ENCODE measurements around the gene MSH5. TPM values are rescaled to one million over a fixed set of nuclear protein-coding genes. Genes with fewer than 3 reads are reported as not detected.
"Not testable (repeated sequence)": the region's sequence is repeated elsewhere in the genome, so short reads cannot be mapped to it uniquely, and the experiment has no call there.

MSH5 gene
- total and polyA plus RNA-seq, 3 experiments from 2014 or later: 2.0 to 39.8 (median 36.4) TPM

DNA sequence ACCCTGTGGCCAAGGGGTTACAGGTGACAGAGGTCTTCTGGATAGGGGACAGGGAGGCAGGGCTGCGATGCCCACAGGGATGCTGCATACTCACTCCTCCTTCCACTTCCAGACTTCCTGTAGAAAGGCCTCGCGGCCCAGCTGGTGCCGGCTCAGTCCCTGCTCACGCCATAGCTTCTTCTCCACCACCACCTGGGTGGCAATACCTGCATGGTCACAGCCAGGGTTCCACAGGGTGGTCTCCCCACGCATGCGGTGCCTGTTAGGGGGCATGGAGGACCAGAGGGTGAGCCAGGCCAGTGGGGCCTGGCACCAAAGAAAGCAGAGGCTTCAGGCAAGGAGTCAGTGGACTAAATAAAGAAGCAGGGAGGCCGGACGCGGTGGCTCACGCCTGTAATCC is 45.7 kb downstream of the MSH5 start:
- no peaks in the 10 kb centered on the region for H3K27me3 Mint-ChIP-seq
- no peak overlapping the region for H3K27ac ChIP-seq (ENCODE audit: low read depth, low read length)
- H3K36me3 ChIP-seq (ENCODE audit: insufficient read depth, low read length): peaks cover 27% of the 10 kb centered on the region
- H3K36me3 Mint-ChIP-seq: peaks cover 5 to 52% (median 5%) of the 10 kb centered on the region in 3 donors
- H3K27me3 ChIP-seq (ENCODE audit: insufficient read depth, low read length, poor library complexity, severe bottlenecking): no peaks in the 10 kb centered on the region
- DNase-seq: no peak
- CTCF ChIA-PET: interaction anchor here (0.9 to 1.2 kb wide), 3 partner anchors 10 to 21 kb away, joined by 3 to 5 read pairs (median 3); partner anchors contain the start of gene LSM2
- no peak overlapping the region for H3K4me3 ChIP-seq (ENCODE audit: low read length)
- POLR2A ChIA-PET: no interaction called here
- H3K9me3 ChIP-seq (ENCODE audit: low read length): no peaks in the 10 kb centered on the region
- no peak overlapping the region for H3K27ac Mint-ChIP-seq
- no peaks in the 10 kb centered on the region for H3K4me1 ChIP-seq (ENCODE audit: insufficient read depth, low read length)
- H3K4me1 Mint-ChIP-seq: peaks cover 0 to 2% (median under 1%) of the 10 kb centered on the region in 3 donors
- no peaks in the 10 kb centered on the region for H3K9me3 Mint-ChIP-seq
- H3K4me3 Mint-ChIP-seq: no peak overlapping the region

DNA sequence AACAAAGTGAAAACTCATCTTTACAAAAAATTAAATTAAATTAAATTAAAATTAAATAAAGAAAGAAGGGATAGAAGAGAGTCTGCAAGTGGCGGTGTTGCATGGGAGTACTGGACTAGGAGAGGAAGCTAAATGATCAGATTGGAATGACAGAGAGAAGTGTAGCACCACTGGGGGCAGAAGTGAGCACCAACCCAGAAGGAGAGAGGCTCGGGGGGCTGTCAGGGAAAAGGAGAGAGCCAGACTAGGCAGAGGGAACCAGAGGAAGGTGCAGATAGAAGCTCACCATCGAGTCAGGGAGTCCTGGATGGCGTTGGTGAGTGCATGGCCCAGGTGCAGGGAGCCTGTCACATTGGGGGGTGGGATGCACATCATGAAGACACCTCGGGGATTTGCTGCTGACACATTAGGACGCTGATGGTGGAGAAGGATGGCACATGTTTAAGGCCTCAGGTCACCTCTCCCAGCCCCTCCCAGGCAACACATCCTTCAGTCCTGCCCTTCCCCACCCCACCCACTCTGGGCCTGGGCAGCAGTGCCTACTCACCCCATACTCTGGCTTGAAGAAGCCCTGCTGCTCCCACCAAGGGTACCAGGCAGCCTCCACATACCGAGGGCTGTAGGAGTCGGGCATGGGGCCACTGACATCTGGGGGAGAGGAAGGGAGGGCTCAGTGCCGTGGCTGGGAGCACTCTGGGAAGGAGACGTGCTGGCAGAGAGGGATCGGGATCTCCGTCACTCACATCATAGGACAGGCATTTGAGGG is 51.7 kb downstream of the MSH5 start:
- Mint-ChIP-seq H3K4me1 (peaks cover 25 to 39% (median 28%) of the 10 kb centered on the region in 3 donors), H3K9me3 (no peaks in the 10 kb centered on the region), H3K4me3 (peak overlapping the region in 1 of 7 donors; percentile 65), H3K27me3 (no peaks in the 10 kb centered on the region), H3K36me3 (peaks cover 3 to 38% (median 5%) of the 10 kb centered on the region in 3 donors), H3K27ac (peak overlapping the region in 7 of 8 donors; percentile 49 to 78 (median 64))
- ChIA-PET CTCF (interaction anchor here (0.6 to 2.5 kb wide), 9 partner anchors 9 to 61 kb away, joined by 3 to 7 read pairs (median 4); partner anchors contain the start of genes HSPA1B, LSM2 and VWA7), POLR2A (interaction anchor here (0.6 kb wide), 2 partner anchors 58 to 67 kb away, joined by 3 to 4 read pairs; no protein-coding TSS in a partner anchor)
- Histone ChIP-seq H3K27ac (ENCODE audit: low read depth, low read length) (no peak overlapping the region), H3K9me3 (ENCODE audit: low read length) (no peaks in the 10 kb centered on the region), H3K27me3 (ENCODE audit: insufficient read depth, low read length, poor library complexity, severe bottlenecking) (no peaks in the 10 kb centered on the region), H3K4me1 (ENCODE audit: insufficient read depth, low read length) (peaks cover 27% of the 10 kb centered on the region), H3K4me3 (ENCODE audit: low read length) (no peak overlapping the region), H3K36me3 (ENCODE audit: insufficient read depth, low read length) (peaks cover 4% of the 10 kb centered on the region)
- DNase-seq: peak in 1 of 5 donors; percentile 28

DNA sequence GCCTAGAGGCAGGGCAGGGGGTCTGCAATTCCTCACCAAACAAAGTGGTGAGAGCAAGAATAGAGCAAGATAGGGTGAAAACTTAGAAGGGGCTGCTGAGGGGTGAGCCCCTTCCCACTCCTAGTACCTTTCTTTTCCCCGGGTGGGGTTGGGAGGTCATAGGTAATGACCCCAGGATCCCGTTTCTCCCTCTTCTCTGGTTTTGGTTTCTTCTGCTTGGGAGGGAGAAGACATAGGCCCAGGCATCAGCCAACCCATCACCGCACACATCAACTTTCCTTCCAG is 52.2 kb downstream of the MSH5 start:
- DNase-seq: no peak
- no peaks in the 10 kb centered on the region for H3K9me3 Mint-ChIP-seq
- Histone ChIP-seq H3K36me3 (ENCODE audit: insufficient read depth, low read length) (peaks cover 4% of the 10 kb centered on the region), H3K4me3 (ENCODE audit: low read length) (no peak overlapping the region), H3K9me3 (ENCODE audit: low read length) (no peaks in the 10 kb centered on the region), H3K27me3 (ENCODE audit: insufficient read depth, low read length, poor library complexity, severe bottlenecking) (no peaks in the 10 kb centered on the region), H3K4me1 (ENCODE audit: insufficient read depth, low read length) (peaks cover 32% of the 10 kb centered on the region), H3K27ac (ENCODE audit: low read depth, low read length) (no peak overlapping the region)
- H3K4me3 Mint-ChIP-seq: peak overlapping the region in 1 of 7 donors; percentile 60
- no peaks in the 10 kb centered on the region for H3K27me3 Mint-ChIP-seq
- peaks cover 28 to 44% (median 31%) of the 10 kb centered on the region in 3 donors for H3K4me1 Mint-ChIP-seq
- H3K27ac Mint-ChIP-seq: peak overlapping the region in 1 of 8 donors; percentile 63
- POLR2A ChIA-PET: interaction anchor here (0.6 kb wide), 1 partner anchor 68 kb away, joined by 4 read pairs; no protein-coding TSS in a partner anchor
- H3K36me3 Mint-ChIP-seq: peaks cover 3 to 37% (median 5%) of the 10 kb centered on the region in 3 donors
- CTCF ChIA-PET: interaction anchor here (1.2 to 2.1 kb wide), 4 partner anchors 13 to 54 kb away, joined by 3 to 5 read pairs (median 4); partner anchors contain the start of genes LSM2 and VWA7

DNA sequence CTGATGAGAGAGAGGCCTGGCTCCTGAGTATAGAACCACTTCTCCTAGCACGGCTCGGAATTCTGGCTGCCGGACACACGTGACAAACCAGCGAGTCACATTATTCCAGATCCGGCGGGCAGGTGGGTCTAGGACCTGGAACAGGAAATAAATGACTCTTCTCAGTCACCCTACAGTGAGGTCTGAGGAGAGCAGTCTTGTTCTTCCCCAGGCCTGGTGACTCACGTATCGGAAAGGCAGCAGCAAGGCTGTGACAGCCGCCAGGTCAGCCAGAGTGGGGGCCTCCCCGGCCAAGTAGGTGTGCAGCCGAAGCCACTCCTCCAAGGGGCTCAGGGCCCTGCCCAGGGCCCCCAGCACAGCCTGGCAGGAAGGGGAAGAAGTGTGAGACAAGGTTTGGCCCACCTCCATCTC is 53.0 kb downstream of the MSH5 start:
- CTCF ChIA-PET: no interaction called here
- POLR2A ChIA-PET: no interaction called here
- Mint-ChIP-seq H3K27me3 (no peaks in the 10 kb centered on the region), H3K4me3 (peak overlapping the region in 1 of 7 donors; percentile 31), H3K27ac (peak overlapping the region in 4 of 8 donors; percentile 11 to 69 (median 46)), H3K36me3 (peaks cover 3 to 37% (median 5%) of the 10 kb centered on the region in 3 donors), H3K4me1 (peaks cover 36 to 51% (median 39%) of the 10 kb centered on the region in 3 donors), H3K9me3 (no peaks in the 10 kb centered on the region)
- H3K4me3 ChIP-seq (ENCODE audit: low read length): no peak overlapping the region
- peaks cover 4% of the 10 kb centered on the region for H3K36me3 ChIP-seq (ENCODE audit: insufficient read depth, low read length)
- no peak for DNase-seq
- H3K9me3 ChIP-seq (ENCODE audit: low read length): no peaks in the 10 kb centered on the region
- no peak overlapping the region for H3K27ac ChIP-seq (ENCODE audit: low read depth, low read length)
- H3K27me3 ChIP-seq (ENCODE audit: insufficient read depth, low read length, poor library complexity, severe bottlenecking): no peaks in the 10 kb centered on the region
- peaks cover 39% of the 10 kb centered on the region for H3K4me1 ChIP-seq (ENCODE audit: insufficient read depth, low read length)

DNA sequence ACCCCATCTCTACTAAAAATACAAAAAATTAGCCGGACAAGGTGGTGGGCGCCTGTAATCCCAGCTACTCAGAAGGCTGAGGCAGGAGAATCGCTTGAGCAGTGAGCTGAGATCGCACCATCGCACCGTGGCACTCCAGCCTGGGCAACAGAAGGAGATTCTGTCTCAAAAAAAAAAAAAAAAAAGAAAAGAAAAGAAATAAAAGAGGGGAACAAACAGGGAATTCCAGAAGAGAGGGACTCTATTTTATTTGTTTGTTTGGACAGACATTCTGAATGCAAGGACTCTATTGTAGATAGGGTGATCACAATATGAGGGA is 54.1 kb downstream of the MSH5 start:
- CTCF ChIA-PET: interaction anchor here (1.5 kb wide), 1 partner anchor 24 kb away, joined by 4 read pairs; no protein-coding TSS in a partner anchor
- Histone ChIP-seq H3K27ac (ENCODE audit: low read depth, low read length) (peak overlapping the region; percentile 87), H3K4me1 (ENCODE audit: insufficient read depth, low read length) (peaks cover 46% of the 10 kb centered on the region), H3K4me3 (ENCODE audit: low read length) (peak overlapping the region; percentile 82)
- H3K9me3 Mint-ChIP-seq; H3K9me3 ChIP-seq (ENCODE audit: low read length); H3K27me3 ChIP-seq (ENCODE audit: insufficient read depth, low read length, poor library complexity, severe bottlenecking); DNase-seq; H3K27me3 Mint-ChIP-seq; H3K36me3 ChIP-seq (ENCODE audit: insufficient read depth, low read length); POLR2A ChIA-PET: not testable (repeated sequence)
- Mint-ChIP-seq H3K4me1 (peaks cover 38 to 60% (median 40%) of the 10 kb centered on the region in 3 donors), H3K4me3 (peak overlapping the region; percentile 72 to 97 (median 94)), H3K36me3 (peaks cover 3 to 35% (median 5%) of the 10 kb centered on the region in 3 donors), H3K27ac (peak overlapping the region; percentile 65 to 96 (median 88))

DNA sequence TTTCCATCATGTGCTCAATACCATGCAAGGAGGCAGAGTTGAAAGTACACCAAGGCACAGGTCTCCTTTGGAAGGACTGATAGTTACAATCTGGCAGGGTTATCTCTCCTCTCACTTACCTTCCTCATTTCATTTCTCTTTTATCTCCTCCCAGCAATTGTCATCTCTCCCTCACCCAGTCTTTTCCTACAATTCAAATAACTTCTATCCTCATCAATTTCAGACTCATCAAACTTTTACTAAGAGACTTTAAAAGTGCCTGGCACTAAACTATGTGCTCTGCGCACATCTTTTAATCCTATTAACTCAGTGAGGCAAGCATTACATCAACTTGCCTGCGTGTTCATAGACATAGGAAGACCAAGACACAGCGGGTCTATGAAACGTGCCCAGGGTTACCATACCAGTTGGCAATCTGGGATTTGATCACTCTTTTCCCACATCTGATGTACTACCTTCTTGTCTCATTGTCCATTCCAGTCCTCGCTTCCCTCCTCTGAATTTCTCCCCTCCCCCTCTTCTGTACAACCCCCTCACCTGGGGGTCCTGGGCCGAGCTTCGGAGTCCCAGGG is 54.6 kb downstream of the MSH5 start:
- Mint-ChIP-seq H3K27ac (peak overlapping the region; percentile 65 to 96 (median 88)), H3K4me3 (peak overlapping the region; percentile 62 to 97 (median 94)), H3K9me3 (no peaks in the 10 kb centered on the region), H3K27me3 (no peaks in the 10 kb centered on the region), H3K4me1 (peaks cover 38 to 62% (median 40%) of the 10 kb centered on the region in 3 donors), H3K36me3 (peaks cover 3 to 31% (median 5%) of the 10 kb centered on the region in 3 donors)
- H3K36me3 ChIP-seq (ENCODE audit: insufficient read depth, low read length): peaks cover 4% of the 10 kb centered on the region
- H3K4me3 ChIP-seq (ENCODE audit: low read length): peak overlapping the region; percentile 82
- DNase-seq: no peak
- H3K27me3 ChIP-seq (ENCODE audit: insufficient read depth, low read length, poor library complexity, severe bottlenecking): no peaks in the 10 kb centered on the region
- ChIA-PET CTCF (interaction anchor here (0.9 to 3.5 kb wide), 5 partner anchors 9 to 55 kb away, joined by 3 to 21 read pairs (median 13); partner anchors contain the start of genes LSM2 and MSH5), POLR2A (interaction anchor here (0.7 to 1.8 kb wide), 2 partner anchors 12 to 64 kb away, joined by 4 to 18 read pairs; partner anchors contain the start of gene LSM2)
- H3K4me1 ChIP-seq (ENCODE audit: insufficient read depth, low read length): peaks cover 46% of the 10 kb centered on the region
- no peaks in the 10 kb centered on the region for H3K9me3 ChIP-seq (ENCODE audit: low read length)
- peak overlapping the region; percentile 87 for H3K27ac ChIP-seq (ENCODE audit: low read depth, low read length)

DNA sequence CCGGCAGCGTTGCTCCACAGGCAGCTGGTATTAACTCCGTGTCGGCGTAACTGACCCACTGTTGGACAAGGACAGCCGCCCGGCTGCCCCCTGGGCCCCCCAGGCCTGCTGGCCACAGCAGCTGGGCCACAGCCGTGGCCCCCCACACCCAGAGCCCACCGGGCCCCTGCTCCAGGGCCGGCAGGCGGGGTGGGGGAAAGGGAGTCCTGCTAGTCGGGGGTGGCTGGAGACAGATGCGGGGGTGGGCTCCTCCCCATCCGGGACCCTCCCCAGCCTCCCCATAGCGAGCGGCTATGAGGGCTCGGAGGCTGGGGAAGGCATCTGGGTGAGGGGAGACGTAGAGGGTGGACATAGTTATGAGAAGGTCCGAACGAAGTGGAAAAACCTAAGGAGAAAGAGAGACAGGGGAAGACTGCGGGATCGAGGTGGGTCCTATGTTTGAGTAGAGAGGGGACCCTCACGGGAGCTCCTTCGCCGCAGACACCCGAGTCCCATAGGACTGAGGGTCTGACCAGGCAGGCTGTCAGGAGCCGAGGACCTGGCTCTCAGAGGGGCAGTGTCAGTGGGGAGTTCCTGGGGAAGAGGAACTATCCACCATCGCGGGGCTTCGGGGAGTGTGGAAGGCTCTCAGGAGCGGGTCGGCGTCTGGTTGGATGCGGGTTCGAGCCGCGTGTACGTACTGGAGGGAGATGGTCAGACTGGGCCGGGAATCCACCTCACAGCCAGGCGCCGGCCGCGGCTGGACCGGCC is 55.2 kb downstream of the MSH5 start:
- Mint-ChIP-seq H3K9me3 (no peaks in the 10 kb centered on the region), H3K36me3 (peaks cover 3 to 28% (median 5%) of the 10 kb centered on the region in 3 donors), H3K4me1 (peaks cover 36 to 62% (median 40%) of the 10 kb centered on the region in 3 donors), H3K27me3 (no peaks in the 10 kb centered on the region), H3K4me3 (peak overlapping the region; percentile 89 to 99 (median 94)), H3K27ac (peak overlapping the region; percentile 65 to 99 (median 98))
- peak overlapping the region; percentile 87 for H3K27ac ChIP-seq (ENCODE audit: low read depth, low read length)
- ChIA-PET POLR2A (interaction anchor here (0.6 to 1.8 kb wide), 7 partner anchors 12 to 395 kb away, joined by 3 to 18 read pairs (median 4); partner anchors contain the start of genes ABHD16A, HSPA1B and LSM2), CTCF (interaction anchor here (0.9 to 3.5 kb wide), 8 partner anchors 10 to 66 kb away, joined by 3 to 21 read pairs (median 12); partner anchors contain the start of genes DDAH2, LSM2 and MSH5)
- no peaks in the 10 kb centered on the region for H3K9me3 ChIP-seq (ENCODE audit: low read length)
- H3K4me3 ChIP-seq (ENCODE audit: low read length): peak overlapping the region; percentile 82
- peaks cover 4% of the 10 kb centered on the region for H3K36me3 ChIP-seq (ENCODE audit: insufficient read depth, low read length)
- H3K27me3 ChIP-seq (ENCODE audit: insufficient read depth, low read length, poor library complexity, severe bottlenecking): no peaks in the 10 kb centered on the region
- H3K4me1 ChIP-seq (ENCODE audit: insufficient read depth, low read length): peaks cover 46% of the 10 kb centered on the region
- DNase-seq: no peak
